HEK293 (cell line): Measurements from ENCODE around the gene MYRFL.
A peak's percentile ranks its signal among the peaks of the same experiment; 100 is the strongest.

Experiments
- CTCF ChIA-PET: fragments of 350-600 bp; formaldehyde crosslinking; extraction: SDS; loops from one replicate; lab custom pipeline; 2021; ENCODE audit warnings: antibody characterized with exemption; lab: Yijun Ruan, JAX
- POLR2A ChIA-PET: fragments of 300-600 bp; formaldehyde crosslinking; extraction: SDS; loops from one replicate; lab custom pipeline; 2020; ENCODE audit warnings: antibody characterized with exemption, inconsistent platforms; lab: Yijun Ruan, JAX
- H3K27ac ChIP-seq: fragments of 200-500 bp; sonication (Bioruptor generic); 2 replicates; pipeline ENCODE4 v1.5.1; 2014; ENCODE audit warnings: low read depth, low read length, control low read depth, inconsistent platforms; ENCODE audit errors: extremely low read depth
- H3K36me3 ChIP-seq, 2 experiments: fragments of 200-500 bp in 1 of 2; sonication (Bioruptor generic) in 1 of 2; 1 replicate in 1 of 2; 2 replicates in 1 of 2; pipeline ENCODE4 v1.5.1; 2014 to 2017; ENCODE audit warnings: inconsistent platforms in 2 of 2, low read length in 2 of 2; ENCODE audit not compliant: control insufficient read depth in 2 of 2, insufficient read depth in 1 of 2
- H3K4me1 ChIP-seq: fragments of 200-500 bp; sonication (Bioruptor generic); 2 replicates; pipeline ENCODE4 v1.5.1; 2014; ENCODE audit warnings: mild to moderate bottlenecking, low read length, inconsistent platforms; ENCODE audit not compliant: control insufficient read depth, insufficient read depth
- H3K4me3 ChIP-seq: 2 replicates; pipeline ENCODE4 v1.5.1; 2011; ENCODE audit warnings: low read depth, mild to moderate bottlenecking, control low read depth, low read length, moderate library complexity
- H3K9me3 ChIP-seq: fragments of 200-500 bp; sonication (Bioruptor generic); 2 replicates; pipeline ENCODE4 v1.5.1; 2014; ENCODE audit warnings: low read depth, low read length, inconsistent platforms; ENCODE audit not compliant: control insufficient read depth, insufficient read depth
- GLIS1 ChIP-seq: fragments of 450-650 bp; formaldehyde crosslinking; IDR thresholded peaks from 2 replicates; pipeline ENCODE4 v1.5.1; 2016; ENCODE audit warnings: missing biosample characterization, missing genetic modification characterization
- ZBTB1 ChIP-seq: fragments of 450-650 bp; formaldehyde crosslinking; IDR thresholded peaks from 2 replicates; pipeline ENCODE4 v1.5.1; 2016; ENCODE audit warnings: missing biosample characterization, missing genetic modification characterization
- ZNF274 ChIP-seq, 2 experiments: fragments of 200-500 bp in 1 of 2; fragments of 450-650 bp in 1 of 2; sonication (Bioruptor generic) in 1 of 2; formaldehyde crosslinking in 1 of 2; IDR thresholded peaks; 2 replicates each; pipeline versions ENCODE4 v1.5.1 to v1.6.1; 2014 to 2016; ENCODE audit warnings: borderline replicate concordance in 1 of 2, inconsistent platforms in 1 of 2, low read length in 1 of 2, missing biosample characterization in 1 of 2, missing genetic modification characterization in 1 of 2
- ZNF510 ChIP-seq: fragments of 450-650 bp; formaldehyde crosslinking; IDR thresholded peaks from 2 replicates; pipeline ENCODE4 v1.5.1; 2018; ENCODE audit warnings: mild to moderate bottlenecking, missing genetic modification characterization, missing biosample characterization; ENCODE audit not compliant: insufficient replicate concordance

Gene MYRFL

GRCh38 chr12:70007687-70008086, 182.7 kb downstream of the MYRFL start:
- Histone ChIP-seq H3K36me3 (no peaks in the 10 kb centered on the region), H3K9me3 (no peaks in the 10 kb centered on the region), H3K4me1 (no peaks in the 10 kb centered on the region), H3K4me3 (no peak overlapping the region), H3K27ac (no peak overlapping the region)
- ChIA-PET POLR2A (no interaction called here), CTCF (interaction anchor here (1.4 kb wide), 1 partner anchor 107 kb away, joined by 3 read pairs; no protein-coding TSS in a partner anchor)
- peak; percentile 20 for TF ChIP-seq ZNF510 (tag by site-specific recombination)
- no peak for TF ChIP-seq ZBTB1 (tag by site-specific recombination)
- TF ChIP-seq ZNF274 (IDR thresholded peaks at IDR 0.05; ENCODE audit: low read length), result no peak
- 0 out of 2 replicates have a peak, but pooled peaks have one; percentile 19 for TF ChIP-seq ZNF274 (tag by site-specific recombination; IDR thresholded peaks at IDR 0.05; ENCODE audit: borderline replicate concordance)
- TF ChIP-seq GLIS1 (tag by site-specific recombination), result 0 out of 2 replicates have a peak, but pooled peaks have one; percentile 9
